ENCODE measurements around the gene GAL3ST1. TPM values are rescaled to one million over a fixed set of nuclear protein-coding genes. Genes with fewer than 3 reads are reported as not detected.

The GAL3ST1 gene
- total and polyA plus RNA-seq, 2 experiments from 2014 or later, result 1.5 to 2.9 TPM

DNA sequence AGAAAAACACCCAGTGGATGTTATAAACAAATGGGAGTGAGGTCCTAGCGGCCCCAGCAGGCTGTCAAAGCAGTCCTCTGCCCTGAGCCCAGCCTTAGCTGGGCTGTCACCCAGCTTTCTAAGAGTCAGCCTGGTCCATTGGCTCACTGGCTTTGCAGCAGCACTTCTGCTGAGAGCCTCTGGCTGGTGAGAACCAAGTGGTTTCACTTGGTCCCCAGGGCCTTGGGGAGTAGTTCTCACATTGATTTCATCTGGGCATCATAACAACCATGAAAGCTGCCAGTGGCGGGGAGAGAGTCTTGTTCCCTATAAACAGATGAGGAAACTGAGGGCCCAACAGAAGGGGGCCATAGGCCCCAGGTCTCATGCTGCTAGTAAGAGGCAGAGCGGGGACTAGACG, 39.3 kb downstream of the GAL3ST1 start:
- no peaks in the 10 kb centered on the region for H3K27me3 ChIP-seq
- no peak for DNase-seq (ENCODE audit: low read depth in 1 of 2, low spot score in 1 of 2)
- TF ChIP-seq, protein P1, sequence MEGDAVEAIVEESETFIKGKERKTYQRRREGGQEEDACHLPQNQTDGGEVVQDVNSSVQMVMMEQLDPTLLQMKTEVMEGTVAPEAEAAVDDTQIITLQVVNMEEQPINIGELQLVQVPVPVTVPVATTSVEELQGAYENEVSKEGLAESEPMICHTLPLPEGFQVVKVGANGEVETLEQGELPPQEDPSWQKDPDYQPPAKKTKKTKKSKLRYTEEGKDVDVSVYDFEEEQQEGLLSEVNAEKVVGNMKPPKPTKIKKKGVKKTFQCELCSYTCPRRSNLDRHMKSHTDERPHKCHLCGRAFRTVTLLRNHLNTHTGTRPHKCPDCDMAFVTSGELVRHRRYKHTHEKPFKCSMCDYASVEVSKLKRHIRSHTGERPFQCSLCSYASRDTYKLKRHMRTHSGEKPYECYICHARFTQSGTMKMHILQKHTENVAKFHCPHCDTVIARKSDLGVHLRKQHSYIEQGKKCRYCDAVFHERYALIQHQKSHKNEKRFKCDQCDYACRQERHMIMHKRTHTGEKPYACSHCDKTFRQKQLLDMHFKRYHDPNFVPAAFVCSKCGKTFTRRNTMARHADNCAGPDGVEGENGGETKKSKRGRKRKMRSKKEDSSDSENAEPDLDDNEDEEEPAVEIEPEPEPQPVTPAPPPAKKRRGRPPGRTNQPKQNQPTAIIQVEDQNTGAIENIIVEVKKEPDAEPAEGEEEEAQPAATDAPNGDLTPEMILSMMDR (IDR thresholded peaks at IDR 0.05; ENCODE audit: low read depth, low read length), result no peak
- no peak overlapping the region for H3K4me3 ChIP-seq
- no peak overlapping the region for H3K27ac ChIP-seq
- H3K9me3 ChIP-seq (ENCODE audit: low read depth), result no peaks in the 10 kb centered on the region
- H3K4me1 ChIP-seq (ENCODE audit: low read depth), result peaks cover 9% of the 10 kb centered on the region
- H3K36me3 ChIP-seq, result no peaks in the 10 kb centered on the region

DNA sequence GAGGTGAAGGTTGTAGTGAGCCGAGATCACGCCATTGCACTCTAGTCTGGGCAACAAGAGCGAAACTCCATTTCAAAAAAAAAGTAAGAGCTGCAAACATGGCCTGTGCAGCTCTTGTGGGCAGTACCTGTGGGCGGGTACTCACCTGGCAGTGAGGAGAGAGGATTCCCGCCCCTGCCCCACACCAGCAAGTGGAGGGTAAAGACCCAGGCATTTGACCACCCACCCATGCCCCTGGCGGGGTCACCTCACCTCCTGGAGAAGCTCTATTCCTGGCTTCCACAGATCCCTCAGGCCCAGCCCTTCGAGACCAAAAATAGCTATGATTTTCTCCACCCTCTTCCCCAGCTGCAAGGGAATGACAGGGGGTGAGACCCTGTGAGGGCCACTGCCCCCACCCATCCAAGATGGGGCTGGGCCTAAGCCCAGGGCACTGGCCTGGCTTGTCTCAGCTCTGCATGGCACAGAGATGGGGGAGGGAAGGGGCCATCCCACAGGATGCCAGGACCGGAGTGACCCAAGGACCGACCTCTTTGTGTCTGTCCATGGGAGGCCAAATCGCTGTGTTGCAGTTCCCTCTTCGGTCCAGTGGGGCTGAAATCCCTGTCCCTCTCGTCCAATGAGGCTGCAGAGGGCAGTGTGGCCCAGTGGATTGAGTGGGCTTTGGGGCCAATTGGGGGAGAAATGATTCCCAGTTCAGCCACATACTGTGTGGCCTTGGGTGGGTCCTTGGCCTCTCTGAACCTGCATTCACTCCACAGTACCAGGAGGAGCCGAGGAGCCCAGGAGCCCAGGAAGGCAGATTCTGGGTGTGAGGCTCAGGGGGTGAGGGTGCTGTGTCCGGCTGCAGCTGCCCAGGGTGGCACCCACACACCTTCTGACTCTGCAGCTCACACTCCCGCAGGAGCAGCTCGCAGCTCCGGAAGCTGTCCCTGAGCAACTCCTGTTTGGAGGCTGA, 42.5 kb downstream of the GAL3ST1 start:
- no peak for DNase-seq (ENCODE audit: low read depth in 1 of 2, low spot score in 1 of 2)
- TF ChIP-seq, protein P1 (IDR thresholded peaks at IDR 0.05; ENCODE audit: low read depth, low read length), result no peak
- no peaks in the 10 kb centered on the region for H3K27me3 ChIP-seq
- peaks cover 9% of the 10 kb centered on the region for H3K4me1 ChIP-seq (ENCODE audit: low read depth)
- no peak overlapping the region for H3K27ac ChIP-seq
- no peaks in the 10 kb centered on the region for H3K36me3 ChIP-seq
- H3K4me3 ChIP-seq, result no peak overlapping the region
- H3K9me3 ChIP-seq (ENCODE audit: low read depth), result no peaks in the 10 kb centered on the region

DNA sequence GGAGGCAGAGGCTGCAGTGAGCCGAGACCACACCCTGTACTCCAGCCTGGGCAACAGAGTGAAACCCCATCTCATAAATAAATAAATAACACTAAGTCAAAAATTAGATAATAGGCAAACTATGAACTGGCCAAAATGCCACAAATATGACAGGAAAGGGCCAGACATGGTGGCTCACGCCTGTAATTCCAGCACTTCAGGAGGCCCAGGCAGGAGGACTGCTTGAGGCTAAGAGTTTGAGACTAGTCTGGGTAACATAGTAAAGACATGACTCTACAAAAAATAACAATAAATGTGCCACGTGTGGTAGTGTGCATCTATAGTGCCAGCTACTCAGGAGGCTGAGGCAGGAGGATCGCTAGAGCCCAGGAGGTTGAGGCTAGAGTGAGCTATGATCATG, 47.8 kb downstream of the GAL3ST1 start:
- H3K27ac ChIP-seq, result no peak overlapping the region
- no peaks in the 10 kb centered on the region for H3K36me3 ChIP-seq
- H3K9me3 ChIP-seq (ENCODE audit: low read depth), result no peaks in the 10 kb centered on the region
- H3K4me3 ChIP-seq, result no peak overlapping the region
- no peaks in the 10 kb centered on the region for H3K27me3 ChIP-seq
- DNase-seq (ENCODE audit: low read depth in 1 of 2, low spot score in 1 of 2), result no peak
- peaks cover 3% of the 10 kb centered on the region for H3K4me1 ChIP-seq (ENCODE audit: low read depth)
- TF ChIP-seq, protein P1 (IDR thresholded peaks at IDR 0.05; ENCODE audit: low read depth, low read length), result no peak

DNA sequence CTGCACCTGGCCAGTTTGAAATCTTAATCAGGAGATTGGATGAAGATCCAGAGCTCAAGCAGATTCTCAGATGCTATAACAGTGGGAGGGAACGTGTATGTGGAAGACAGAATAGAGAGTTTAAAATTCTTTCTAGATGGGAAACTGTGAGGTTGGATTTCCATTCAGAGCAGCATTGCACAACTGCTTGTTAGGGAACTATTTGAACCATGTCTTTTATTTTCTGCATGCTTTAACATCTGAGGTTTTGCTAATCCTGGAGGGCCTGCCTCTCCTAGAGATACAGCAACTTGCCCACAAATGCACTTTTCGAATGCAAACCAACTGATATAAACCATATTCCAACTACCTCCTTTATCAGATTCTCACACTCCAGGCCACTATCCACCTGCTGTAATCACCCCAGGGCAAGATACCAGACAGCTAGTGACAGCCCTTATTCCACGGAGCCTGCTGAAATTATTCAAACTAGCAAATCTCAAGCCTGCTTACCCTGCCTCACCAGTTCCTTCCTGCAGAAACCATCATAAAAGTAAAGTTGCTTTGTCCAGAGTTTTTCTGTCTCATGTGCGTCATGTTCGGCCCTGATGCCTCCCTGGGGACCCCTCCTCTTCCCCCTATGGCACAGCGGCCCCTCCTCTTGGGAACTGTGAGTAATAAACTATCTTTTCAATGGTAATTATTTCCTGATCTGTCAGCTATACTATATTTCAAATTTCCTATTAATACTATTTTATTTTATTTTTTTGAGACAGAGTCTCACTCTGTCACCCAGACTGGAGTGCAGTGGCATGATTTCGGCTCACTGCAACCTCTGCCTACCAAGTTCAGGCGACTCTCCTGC, 50.6 kb downstream of the GAL3ST1 start:
- TF ChIP-seq, protein P1 (IDR thresholded peaks at IDR 0.05; ENCODE audit: low read depth, low read length), result no peak
- no peak for DNase-seq (ENCODE audit: low read depth in 1 of 2, low spot score in 1 of 2)

DNA sequence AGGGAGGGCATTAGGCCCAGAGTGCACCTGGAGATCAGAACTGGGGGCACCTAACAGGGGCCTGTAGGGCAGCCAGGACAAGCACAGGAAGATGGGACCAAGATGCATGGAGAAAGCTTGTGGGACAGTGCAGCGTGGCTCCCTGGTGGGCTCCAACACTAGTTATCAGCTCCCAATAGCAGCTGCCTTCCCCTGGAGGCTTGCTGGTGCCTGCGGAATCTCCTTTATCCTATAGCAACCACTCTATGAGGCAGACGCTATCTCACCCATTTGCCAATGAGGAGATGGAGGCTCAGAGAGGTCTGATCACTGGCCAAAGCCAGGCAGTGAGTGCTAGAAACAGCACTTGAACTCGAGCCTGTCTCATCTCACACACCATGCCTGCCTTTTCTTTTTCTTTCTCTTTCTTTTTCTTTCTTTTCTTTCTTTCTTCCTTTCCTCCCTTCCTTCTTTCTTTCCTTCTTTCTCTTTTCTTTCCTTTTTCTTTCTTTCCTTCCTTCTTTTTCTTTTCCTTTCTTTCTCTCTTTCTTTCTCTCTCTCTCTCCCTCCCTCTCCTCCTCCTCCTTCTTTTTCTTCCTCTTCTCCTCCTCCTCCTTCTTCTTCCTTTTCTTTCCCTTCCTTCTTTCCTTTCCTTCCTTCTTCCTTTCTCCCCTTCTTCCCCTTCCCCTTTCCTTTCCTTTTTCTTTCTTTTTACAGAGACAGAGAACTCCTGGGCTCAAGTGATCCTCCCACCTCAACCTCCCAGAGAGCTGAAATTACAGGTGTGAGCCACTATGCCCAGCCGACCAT, 52.9 kb downstream of the GAL3ST1 start:
- Histone ChIP-seq H3K36me3 (no peaks in the 10 kb centered on the region), H3K4me3 (no peak overlapping the region), H3K27ac (no peak overlapping the region), H3K9me3 (ENCODE audit: low read depth) (no peaks in the 10 kb centered on the region), H3K27me3 (no peaks in the 10 kb centered on the region), H3K4me1 (ENCODE audit: low read depth) (no peaks in the 10 kb centered on the region)
- TF ChIP-seq, protein P1 (IDR thresholded peaks at IDR 0.05; ENCODE audit: low read depth, low read length), result no peak
- DNase-seq (ENCODE audit: low read depth in 1 of 2, low spot score in 1 of 2), result no peak

More for the DNA sequence above, 50.6 kb downstream of the GAL3ST1 start:
- H3K27me3 ChIP-seq, result no peaks in the 10 kb centered on the region
- H3K36me3 ChIP-seq, result no peaks in the 10 kb centered on the region
- H3K4me1 ChIP-seq (ENCODE audit: low read depth), result no peaks in the 10 kb centered on the region
- no peaks in the 10 kb centered on the region for H3K9me3 ChIP-seq (ENCODE audit: low read depth)
- no peak overlapping the region for H3K27ac ChIP-seq
- no peak overlapping the region for H3K4me3 ChIP-seq
